HG02884 (cell line): ENCODE data around the gene SRGN.

Experiments
- ATAC-seq: cut with Tn5 transposase; IDR thresholded peaks from one replicate; pipeline ENCODE4 v1.9.1; 2021; ENCODE audit warnings: mild to moderate bottlenecking, moderate library complexity; ENCODE audit not compliant: unreplicated experiment

SRGN gene

DNA sequence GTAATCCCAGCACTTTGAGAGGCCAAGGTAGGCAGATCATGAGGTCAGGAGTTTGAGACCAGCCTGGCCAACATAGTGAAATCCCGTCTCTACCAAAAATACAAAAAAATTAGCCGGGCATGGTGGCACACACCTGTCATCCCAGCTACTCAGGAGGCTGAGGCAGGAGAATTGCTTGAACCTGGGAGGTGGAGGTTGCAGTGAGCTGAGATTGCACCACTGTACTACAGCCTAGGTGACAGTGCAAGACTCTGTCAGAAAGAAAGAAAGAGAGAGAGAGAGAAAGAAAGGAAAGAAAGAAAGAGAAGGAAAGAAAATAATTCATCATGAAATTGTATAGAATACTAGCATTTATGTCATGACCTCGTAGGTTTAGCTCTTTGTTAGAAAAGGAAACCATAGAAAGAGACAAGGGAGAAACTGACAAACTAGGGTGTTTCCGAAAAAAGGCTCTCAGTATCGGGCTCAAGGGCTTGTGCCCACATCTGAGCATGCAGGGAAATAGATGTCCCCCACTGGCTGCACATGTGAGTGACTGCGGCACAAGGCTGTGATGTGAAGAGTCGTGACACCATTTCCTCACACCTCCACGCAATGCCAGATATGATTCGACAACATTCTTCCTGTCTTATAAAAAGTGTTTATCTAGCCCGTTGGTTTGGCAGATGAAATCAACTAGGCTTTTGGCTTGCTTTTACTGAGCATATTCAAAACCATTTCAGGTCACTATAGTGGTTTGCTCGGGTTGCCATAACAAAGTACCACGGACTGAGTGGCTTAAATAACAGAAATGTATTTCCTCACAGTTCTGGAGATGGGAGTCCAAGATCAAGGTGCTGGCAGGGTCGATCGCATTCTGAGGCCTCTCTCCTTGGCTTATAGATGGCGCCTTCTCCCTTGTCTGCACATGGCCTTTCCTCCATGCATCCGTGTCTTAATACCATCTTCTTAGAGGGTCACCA, 2.0 kb downstream of the SRGN start:
- no peak for ATAC-seq

DNA sequence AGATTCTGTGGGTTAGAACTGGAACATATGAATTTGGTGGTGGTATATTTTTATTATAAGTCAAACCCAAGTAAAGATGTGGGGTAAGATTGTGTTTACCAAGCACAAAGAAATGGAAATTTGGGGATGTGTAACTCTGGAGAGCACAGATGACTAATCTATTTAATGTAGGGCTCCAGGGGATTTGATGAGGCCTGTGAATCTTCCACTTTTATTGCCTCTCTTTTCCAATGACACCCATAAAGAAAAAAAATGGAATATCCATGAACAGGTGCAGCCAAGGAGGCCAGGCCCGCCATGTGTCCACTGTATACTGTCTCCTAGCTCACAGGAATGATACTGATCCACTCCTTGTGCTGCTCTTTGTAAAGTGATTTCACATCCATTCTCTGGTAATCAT, 2.8 kb downstream of the SRGN start:
- ATAC-seq: no peak

DNA sequence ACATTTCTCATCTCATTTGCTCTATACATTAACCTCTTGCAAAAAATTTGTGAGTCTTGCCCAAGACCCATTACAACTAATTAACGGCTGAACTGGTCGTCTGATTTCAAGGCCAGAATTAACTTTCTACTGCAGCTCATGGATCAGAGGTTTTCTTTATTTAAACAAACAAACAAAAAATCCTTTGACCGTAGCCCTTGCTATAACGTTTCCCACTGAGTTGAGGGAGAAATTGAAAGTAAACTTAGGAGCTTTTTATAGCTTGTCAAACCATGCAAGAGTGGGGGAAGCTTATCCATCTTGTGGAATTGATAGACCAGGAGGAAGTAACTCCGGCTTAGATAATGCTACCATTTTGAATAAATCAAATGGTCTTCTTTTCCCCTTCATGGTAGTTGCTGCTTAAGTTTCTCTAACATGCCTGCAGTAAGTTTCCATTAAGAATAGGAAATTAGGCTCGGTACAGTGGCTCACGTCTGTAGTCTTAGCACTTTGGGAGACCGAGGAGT, 3.3 kb downstream of the SRGN start:
- no peak for ATAC-seq

DNA sequence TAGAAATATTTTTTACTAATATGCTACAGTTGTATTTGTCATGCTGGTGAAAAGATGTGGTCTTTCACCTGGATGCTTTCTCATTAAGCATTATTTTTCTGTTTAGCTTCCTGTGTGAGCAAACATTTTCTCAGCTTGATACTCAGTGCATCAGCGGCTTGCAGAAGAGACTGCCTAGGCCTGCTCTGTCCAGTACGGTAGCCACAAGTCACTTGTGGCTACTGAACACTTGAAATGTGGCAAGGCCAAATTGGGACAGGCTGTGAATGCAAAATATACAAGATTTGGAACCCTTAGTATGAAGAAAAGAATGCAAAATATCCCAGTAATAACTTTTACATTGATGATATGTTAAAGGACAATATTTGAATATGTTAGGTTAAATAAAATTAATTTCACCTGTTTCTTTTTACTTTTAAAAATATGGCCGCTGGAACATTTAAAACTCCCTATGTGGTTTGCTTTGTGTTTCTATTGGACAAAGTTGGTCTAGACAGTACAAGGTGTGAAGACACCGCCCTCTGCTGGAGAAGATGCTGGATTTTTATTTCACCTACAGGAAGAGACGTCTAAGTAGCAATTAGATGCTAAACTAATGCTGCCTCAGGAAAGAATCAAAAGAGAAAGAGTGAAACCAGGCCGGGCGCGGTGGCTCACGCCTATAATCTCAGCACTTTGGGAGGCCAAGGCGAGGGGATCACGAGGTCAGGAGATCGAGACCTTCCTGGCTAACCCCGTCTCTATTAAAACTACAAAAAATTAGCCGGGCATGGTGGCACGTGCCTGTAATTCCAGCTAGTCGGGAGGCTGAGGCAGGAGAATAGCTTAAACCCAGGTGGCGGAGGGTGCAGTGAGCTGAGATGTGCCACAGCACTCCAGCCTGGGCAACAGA, 5.3 kb downstream of the SRGN start:
- ATAC-seq: peak; percentile 35

DNA sequence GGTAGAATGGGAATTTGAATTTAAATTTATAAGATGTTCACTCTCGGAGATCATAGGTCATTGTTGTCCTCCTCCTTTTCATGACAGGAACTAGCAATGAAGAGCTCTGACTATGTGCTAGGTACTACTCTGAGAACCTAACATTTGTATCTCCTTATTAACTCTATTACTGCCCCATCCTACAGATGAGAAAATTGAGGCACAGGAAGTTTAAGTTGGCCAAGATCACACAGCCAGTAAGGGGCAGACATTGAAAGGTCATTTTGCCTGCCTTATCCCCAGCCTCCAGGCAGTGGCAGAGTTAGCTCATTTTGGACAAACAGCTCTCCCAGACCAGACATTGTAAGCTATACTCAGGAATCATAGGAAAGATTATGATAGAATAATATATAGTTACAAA, 6.0 kb downstream of the SRGN start:
- ATAC-seq: no peak

DNA sequence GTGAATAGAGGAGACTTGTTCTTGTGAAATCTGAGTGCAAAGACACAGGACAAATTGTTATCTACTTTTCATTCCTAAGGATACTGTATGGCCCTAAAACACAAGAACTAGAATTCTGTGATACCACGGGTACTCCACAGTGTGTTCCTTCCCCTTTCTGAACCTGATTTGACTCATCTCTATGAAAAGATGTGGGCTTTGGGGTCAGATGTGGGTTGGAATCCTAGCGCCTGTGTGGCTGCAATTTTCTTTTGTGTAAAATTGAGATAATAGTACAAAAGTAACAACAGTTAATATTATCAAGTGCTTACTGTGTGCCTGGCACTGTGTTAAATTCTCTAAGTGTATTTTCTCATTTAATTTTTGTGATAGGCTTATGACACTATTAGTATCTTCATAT, 8.1 kb downstream of the SRGN start:
- peak; percentile 63 for ATAC-seq

DNA sequence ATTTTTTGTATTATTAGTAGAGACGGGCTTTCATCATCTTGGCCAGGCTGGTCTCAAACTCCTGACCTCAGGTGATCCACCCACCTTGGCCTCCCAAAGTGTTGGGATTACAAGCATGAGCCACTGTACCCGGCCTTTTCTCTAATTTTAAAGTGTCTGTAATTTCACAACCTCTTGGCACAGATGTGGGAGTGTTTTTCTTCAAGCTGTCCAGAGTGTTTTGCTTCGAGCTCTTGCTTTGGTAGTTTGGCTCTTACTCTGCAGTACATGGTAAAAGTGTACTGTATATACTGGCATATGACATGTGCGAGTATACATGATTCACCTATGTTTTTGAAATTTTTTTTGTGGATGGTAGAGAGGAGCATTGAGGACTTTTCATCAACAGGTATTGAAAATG, 9.8 kb downstream of the SRGN start:
- ATAC-seq: no peak

DNA sequence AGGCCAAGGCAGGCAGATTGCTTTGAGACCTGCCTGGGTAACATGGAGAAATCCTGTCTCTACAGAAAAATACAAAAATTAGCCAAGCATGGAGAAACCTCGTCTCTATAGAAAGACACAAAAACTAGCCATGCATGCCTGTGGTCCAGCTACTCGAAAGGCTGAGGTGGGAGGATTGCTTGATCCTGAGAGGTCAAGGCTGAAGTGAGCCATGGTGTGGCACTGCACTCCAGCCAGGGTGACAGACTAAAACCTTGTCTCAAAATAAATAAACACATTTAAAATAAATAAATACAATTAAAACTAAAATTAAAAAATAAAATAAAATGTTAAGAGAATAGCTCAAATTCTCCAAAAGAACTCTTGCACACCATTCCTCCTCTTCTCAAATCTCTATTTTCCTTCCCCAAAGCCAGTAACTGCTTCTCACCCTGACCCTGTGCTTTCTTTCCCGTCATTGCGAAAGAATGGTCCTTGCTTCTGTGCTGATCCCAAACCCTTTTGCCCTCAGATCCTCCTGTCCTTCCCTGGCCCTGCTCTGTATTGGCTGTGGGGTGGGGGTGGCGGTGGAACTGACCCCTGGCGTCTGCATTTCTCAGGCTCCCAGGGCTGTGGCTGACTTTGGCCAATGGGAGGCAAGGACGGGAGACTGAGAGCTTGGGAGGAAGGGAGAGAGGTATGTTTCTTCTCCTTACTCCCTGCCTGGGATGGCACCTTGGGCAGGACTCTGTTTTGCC, 12.4 kb downstream of the SRGN start:
- no peak for ATAC-seq

DNA sequence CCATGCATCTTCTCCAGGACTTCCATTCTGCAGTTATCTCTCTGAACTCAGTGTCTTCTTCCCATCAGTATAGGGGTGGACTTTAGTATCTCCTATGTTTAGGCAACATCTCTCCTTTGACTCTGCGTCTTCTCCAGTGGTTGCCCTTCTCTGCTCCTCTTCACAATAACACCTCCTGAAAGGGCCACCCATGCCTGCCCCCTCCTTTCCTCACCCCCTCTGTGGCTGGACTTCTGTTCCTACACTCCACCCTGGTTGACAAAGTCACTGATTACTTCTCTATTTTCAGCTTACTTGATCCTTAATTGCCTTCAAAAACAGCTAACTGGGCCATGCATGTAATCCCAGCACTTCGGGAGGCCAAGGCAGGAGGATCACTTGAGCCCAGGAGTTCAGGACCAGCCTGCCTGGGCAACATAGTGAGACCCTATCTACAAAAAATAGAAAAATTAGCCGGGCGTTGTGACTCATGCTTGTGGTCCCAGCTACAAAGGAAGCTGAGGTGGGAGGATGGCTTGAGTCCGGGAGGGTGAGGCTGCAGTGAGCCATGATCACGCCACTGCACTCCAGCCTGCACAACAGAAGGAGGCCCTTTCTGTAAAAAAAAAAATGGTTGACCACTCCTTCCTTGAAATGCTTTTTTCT, 13.7 kb downstream of the SRGN start:
- no peak for ATAC-seq

DNA sequence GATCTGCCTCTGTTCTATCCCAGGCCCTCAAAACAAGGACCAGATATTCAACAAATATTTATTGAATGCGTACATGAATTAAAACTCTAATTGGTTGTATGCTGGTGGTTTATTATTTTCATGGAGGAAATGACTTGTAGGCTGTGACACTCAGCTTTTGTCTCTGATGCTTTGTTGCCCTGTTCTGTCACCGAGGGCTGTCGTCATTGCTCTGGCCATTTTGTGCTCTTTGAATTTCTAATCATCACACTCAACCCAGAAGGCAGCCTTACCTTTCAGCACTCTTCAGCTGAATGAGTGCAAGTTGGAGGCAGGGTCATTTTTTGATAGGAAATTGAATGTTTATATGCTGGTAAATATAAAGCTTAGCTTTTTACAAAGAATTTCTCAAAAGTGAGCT, 14.5 kb downstream of the SRGN start:
- ATAC-seq: no peak

DNA sequence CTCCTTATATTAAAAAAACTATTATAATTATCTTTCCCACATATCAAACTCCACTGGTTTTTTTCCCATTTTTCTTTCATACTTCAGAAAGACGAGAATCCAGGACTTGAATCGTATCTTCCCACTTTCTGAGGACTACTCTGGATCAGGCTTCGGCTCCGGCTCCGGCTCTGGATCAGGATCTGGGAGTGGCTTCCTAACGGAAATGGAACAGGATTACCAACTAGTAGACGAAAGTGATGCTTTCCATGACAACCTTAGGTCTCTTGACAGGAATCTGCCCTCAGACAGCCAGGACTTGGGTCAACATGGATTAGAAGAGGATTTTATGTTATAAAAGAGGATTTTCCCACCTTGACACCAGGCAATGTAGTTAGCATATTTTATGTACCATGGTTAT, 15.9 kb downstream of the SRGN start:
- ATAC-seq: no peak

DNA sequence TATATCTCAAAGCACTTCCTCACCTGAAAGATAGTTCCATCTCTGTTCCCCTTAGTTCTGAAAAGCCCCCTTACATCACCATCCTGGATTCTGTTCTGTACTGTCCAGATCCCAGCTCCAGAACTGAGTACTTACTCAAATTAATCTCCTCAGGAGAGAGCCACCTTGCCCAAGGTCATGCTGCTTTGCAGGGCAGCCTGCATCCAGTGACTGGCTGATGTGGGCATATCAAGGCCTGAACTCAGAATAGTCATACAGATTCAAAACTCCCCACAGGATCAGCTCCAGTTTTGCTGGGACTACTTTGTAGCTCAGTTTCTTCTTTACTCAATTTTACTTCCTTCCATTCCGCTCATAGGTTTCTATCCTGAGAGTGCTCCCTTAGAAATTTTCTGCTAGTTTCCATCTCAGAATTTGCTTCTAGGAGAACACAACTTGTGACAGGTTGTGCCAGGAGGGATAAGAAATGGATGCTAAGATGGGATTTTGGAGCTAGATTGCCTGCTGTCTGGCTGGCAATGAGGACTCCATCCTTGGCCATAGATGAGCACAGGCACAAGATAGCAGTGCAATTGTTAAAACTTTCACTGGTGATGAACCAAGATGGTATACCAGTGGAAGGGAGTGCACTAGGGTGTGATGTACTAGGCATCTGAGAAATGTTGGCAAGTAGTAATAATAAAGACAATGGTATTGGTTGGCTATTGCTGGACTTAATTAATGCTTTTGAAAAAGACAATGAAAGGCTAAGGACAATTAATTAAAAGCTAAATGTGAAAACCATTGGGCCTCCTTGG, 17.3 kb downstream of the SRGN start:
- ATAC-seq: no peak

DNA sequence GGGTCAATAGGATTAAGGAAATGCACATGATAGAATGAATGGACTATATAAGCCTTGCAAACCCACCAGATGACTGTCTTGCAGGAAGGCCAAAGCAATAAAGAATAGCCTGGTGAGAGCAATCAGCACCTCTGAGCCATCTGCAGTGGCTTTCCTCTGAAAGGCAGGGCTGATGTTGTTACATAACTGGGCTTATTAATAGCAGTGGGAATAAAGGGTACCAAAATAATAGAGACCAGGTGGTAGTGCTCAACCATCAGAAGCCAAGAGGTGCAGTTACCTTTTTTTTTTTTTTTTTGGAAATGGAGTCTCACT, 19.2 kb downstream of the SRGN start:
- no peak for ATAC-seq

DNA sequence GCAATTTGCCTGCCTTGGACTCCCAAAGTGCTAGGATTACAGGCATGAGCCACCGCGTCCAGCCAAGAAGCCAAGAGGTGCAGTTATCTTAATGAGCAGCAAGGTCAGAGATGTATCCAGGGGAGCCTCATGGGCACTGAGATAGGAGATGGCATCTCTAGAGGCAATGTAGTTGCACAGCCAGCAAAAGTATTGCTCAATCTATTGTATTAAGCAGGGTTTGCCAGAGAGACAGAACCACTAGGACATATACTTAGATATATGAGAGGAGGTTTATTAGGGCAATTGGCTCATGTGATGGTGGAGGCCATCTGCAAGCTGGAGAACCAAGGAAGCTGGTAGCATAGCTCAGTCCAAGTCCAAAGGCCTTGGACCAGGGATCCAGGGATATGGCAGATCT, 19.8 kb downstream of the SRGN start:
- no peak for ATAC-seq

DNA sequence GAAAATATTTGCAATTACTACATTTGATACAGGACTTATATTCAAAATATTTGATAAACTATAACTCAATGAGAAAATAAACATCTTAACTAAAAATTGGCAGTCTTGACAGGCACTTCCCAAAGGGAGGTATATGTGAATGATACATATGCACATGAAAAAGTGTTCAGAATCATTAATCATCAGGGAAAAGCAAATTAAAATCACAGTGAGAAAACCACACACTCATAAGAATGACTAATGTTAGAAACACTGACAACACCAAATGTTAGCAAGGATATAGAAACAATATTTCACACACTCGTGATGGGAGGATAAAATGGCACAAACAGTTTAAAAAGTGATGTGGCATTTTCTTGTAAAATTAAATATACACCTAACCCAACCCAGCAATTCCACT, 32.0 kb downstream of the SRGN start:
- no peak for ATAC-seq

DNA sequence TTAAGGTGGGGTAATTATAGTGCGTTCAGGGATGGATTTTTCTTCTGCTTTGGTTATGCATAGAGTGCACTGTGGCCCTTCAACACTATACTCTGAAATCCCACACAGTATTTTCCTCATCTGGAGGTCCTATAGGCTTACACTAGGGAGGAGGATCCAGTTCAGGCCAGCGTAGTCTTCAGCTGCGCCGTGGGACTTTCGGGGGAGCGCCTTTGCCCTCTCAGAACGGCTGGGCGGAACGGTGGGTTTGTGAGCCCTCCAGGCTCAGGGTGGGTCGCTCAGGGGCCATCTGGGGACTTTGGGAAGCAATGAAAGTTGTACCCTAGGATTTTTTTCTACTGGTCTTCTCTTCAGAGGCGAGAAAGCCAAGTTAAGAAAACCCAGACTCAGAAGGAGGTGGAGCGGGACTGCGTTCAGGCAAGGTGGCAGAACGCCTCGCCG, 35.4 kb downstream of the SRGN start:
- peak; percentile 28 for ATAC-seq

DNA sequence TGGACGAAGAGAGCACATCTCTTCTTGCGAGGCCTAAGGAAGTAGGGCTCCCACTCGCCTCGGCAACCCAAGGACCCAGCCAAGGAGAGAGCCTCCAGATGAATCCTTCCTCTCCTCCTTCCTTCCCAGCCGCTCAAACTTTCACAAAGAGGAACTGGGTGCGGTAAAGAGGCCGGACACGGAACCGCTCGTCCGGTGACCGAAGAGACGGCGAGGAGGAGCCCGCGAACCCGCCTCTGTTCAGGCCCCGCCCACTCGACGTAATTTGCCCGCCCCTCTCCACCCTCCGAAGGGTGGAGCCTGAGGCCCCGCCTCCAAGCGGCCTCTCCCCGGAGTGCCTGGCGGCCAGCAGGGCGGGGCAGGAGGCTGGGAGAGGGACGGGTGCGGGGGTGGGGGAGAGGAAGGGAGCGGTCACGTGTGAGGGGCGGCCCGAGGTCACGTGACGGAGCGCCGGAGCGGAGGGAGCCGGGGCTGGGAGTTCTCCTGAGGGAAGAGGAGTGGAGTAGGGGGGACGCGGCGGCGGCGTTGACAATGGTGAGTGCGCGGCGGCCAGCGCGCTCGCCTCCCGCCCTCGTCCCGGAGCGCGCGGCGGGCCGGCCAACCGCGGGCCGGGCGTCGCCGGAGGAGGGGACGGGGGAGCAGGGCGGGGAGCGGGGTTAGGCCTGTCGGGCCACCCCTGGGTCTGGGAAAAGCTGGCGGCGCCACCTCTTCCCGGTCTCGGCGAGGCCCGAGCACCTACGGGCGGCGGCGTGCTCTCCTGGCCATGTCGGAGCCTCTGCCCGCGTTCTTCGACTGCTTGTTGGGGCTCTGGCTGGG, 36.1 kb downstream of the SRGN start, which contains the start of gene VPS26A:
TSS of gene VPS26A (plus strand) at position 432 of the 816 bp plus-strand sequence. CDS start at position 532, 100 bp downstream.
- peak; percentile 74 for ATAC-seq

DNA sequence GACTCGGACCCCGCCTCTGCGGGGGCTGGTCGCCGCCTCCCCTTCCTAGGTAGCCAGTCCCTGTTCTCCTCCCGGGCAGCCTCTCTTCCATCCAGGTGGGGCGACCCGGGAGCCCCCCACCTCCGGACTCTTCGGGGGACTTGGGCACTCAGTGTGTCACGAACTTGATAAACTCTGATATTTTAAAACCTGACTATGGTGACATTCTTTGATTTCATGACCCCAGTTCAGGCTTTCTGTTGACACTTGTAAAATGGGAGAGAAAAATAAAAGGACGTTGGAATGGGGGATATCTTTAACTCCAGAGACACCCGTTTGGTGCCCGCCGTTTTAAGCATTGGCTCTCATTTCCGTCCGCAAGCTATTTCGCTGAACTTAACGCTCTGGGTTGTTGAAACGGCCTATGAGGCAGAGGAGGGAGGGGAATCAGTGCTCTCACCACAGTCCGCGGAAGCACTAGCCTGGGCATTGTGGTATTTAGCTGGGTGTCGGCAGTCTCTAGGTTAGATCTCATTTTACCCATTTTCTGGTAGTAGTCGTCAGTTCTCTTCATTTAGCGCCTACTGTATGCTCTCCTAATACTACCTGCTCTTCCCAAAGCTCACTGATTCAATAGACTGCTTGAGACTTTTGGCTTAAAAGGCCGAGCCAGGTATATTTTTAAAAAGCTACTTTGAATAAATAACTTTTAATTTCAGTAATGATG, 36.8 kb downstream of the SRGN start:
- ATAC-seq: peak; percentile 32
